SHP77 (cell line): ENCODE data around the gene GAS7.

Experiments used
- DNase-seq, 2 experiments: peaks; one replicate each; lab custom pipeline; 2025; lab: John Stamatoyannopoulos, UW

GAS7 gene

DNA sequence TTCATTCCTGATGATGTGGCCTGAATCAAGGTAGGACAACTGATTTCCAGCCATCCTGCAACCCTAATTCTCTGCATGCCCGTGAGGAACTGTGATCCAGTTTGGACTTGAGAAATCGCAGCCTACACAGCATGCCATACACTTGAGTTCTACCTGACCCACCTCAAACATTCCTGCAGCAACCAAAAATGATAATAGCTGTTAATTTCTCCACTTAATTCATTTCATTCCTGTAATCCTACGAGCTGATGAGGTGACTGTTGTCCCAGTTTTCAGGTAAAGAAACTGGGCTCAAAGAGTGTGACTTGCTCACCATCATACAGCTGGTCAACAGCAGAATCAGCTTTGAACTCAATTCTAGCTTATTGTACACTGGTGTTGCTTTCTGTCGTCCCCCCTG, 2.2 kb upstream of the GAS7 start:
- no peak for DNase-seq

DNA sequence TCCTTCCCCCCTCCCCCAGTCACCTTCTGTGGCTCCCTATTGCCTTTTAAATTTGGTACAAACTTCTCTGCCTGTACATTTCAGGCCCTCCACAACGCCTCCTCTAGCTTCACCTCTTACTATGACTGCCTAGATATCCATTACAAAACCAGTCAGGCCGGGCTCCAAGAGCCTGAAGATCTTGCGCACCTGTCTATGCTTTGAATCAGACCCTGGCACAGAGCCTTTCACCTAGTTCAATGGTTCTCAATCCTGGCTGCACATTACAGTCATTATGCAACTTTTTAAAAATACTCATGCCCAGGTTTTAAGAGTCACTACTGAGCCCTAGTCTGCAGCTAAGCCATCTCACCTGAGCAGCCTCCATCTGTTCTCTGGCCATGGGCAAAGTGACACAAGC, 1.6 kb upstream of the GAS7 start:
- no peak for DNase-seq

DNA sequence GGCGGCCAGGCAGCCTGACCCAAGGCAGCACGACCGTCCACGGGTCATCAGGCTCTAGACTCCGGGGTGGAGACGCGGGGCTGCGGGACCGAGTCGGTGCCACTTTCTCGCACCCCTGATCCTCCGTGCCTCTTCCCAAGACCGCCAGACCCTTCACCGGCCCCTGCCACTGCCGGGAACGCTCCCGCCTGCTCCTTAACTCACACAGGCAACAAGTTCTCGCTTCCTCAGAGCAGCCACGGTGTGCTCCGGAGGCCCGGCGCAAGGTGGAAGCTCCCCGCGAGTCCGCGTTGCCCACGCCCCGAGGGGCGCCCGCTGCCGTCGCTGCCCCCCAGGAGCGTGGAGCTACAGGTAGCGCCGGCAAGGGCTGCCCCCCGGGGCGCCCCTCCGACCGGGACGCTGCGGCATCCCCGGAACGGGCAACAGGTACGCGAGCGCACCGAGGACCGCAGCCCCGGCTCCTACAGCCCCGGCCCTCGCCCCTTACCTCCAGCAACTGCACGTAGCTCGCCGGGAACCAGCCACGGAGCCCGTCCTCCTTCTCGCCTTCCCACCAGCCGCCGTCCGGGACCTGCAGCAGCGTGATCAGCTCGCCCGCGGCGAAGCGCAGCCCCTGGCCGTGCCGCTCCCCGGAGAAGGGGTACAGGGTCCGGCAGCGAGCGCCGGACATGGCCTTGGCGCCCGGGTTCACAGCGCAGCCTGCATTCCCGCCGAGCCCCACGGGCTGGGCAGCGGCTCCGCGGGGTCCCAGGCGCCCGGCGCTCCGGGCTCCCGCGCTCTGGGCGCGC, 491 bp downstream of the GAS7 start:
- no peak for DNase-seq

DNA sequence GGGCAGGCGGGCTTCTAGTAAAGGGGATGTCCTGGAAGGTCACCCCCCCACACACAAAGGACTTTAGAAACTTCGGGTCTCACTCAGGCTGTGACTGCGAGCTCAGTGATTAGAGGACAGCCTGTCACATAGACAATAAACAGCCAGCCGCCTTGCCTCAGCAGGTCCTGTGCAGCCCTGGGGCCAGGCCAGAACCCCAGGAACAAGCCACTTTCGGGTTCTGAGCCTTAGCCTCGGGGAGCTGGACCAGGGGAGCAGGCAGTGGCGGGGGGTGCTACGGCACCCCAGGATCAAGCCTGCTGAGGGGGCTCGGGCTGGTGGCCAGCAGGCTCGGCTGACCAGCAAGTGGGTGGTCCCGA, 1.1 kb downstream of the GAS7 start:
- no peak for DNase-seq

DNA sequence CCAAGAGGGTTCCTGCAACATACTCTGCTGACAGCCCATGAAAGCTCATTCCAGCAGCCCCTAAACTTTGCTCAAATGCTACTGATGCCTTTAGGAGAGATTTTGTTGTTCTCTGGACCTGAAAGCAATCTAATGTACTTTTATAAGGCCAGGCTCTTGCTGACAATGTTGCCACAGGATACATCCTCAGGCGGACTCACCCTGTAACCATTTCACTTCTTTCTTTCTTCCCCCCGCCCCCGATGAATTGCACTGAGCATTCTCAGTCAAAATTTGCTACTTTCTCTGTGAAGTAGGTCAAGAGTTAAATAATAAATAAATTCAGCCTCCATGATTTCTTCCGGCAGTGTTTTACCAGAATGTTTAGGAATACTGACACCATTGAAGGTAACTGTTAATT, 1.5 kb downstream of the GAS7 start:
- DNase-seq: no peak

DNA sequence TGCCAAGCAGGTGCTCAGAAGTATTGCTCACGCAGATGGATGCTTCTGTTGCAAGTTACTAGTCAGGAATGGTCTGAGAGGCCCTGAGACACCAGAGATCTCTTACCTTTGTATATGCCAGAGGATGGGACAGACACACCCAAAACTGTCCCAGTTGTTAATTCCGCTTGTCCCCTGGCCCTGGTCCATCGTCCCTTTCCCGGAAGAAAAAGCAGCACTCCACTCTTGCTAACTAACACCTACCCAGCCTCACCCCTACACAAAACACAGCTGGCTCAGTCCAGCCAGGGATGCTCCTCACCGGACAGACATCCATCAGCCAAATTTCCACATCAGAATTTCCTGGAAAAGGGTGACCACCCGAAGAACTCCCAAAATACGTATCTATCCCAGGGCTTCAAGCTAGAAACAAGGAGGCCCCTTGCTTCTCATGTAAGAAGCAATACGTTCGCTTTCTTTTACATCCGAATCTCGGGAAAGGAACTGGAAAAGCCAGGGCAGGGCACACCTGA, 2.0 kb downstream of the GAS7 start:
- no peak for DNase-seq

DNA sequence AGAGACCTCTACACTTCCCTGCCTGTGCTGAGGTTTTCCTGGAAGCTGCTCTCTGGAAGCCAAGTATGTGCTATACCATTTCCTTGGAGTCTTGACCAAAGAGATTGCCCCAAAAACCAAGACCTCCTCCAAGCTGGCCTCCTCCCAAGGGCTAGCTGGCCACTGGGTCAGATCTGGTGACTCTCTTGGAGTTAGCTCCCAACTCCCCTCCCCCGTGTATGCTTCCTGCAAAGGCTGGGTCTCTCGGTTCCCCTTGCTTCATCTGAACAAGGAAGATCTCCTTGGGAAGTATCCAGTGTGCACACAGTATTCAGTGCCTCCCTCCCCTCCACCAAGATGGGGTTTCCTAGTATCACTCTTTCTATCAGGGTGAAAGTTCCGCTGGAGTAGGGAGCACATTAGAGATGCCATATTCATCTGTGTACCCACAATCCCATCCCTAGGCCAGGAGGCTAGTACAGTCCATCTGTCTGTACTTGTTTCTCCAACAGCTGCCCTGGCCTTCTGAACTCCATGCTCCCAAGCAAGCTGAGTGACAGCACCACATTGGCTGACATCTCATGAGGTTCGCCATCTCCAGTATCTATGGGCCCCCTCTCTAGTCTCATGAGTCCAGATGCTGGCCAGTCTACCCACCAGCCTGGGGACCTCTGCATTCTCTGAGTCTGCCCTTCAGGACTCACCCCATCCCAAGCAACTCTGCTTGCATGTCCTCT, 3.2 kb downstream of the GAS7 start:
- no peak for DNase-seq

DNA sequence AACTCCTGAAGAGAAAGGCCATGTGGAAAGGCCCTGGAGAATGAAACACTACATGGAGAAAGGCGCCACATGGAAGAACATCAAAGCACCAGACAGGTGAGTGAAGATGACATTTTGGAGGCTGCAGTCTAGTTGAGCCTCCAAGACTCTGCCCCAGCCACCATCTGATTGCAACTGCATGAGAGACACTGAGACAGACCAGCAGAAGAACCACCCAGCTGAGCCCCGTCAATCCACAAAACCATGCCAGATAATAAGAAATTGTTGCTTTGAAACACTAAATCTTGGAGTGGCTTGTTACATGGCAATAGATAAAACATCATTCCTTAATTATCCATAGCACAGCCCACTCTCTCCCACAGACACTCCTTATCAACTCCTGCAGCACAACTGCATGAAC, 4.8 kb downstream of the GAS7 start:
- DNase-seq: no peak

DNA sequence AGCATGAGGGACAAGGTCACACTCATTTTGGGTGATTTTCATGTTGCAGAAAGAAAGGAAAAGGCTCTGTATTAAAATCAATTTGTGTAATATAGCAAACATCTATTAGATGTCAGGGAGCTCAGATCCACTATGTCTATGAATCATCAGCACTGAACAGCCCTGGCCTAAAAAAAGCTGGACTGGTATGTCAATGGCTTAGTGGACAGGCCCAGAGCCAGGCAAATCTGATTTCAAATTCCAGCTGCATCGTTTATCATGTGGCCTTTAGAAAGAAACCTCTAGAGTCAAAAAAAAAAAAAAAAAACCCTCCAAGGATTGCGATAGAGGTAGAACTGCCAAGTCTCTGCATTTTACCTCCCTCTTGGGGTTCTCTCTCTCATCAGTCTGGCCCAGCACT, 5.4 kb downstream of the GAS7 start:
- DNase-seq: no peak

DNA sequence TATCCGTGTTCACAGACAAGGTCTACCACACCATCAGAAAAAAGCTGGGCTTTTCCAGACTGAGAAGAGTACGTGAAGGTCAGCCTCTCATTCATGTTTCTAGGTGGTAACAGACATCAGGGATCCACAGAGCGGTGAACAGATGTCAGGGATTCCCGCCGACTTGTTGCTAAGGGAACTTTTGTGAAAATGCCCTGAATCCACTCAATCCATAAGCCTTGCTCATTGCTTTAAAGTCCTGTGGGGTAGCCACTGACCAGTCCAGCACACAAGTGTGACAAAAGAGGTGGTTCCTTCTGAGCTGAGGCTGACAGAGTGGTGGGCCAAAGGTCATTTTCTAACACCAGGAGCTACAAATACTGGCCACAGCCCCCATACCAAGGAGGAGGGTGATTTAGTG, 5.9 kb downstream of the GAS7 start:
- DNase-seq: no peak

DNA sequence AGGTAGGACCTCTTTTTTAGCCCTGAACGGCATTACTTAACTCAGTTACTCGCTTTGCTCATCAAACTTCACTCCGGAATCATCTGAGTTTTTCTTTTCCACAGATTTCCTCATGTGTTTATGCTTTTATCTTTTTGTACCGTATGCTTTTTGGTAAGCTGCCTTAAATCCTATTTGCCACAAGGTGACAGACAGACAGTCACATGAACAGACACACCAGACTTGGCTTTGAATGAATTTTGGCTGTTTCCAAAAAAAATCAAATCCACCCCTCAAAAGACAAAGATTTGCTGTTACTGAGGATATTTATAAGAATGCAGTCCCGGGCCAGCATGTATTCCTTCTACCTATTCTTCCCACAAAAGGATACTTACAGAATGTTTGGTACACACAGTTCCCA, 10.9 kb downstream of the GAS7 start:
- DNase-seq: no peak

DNA sequence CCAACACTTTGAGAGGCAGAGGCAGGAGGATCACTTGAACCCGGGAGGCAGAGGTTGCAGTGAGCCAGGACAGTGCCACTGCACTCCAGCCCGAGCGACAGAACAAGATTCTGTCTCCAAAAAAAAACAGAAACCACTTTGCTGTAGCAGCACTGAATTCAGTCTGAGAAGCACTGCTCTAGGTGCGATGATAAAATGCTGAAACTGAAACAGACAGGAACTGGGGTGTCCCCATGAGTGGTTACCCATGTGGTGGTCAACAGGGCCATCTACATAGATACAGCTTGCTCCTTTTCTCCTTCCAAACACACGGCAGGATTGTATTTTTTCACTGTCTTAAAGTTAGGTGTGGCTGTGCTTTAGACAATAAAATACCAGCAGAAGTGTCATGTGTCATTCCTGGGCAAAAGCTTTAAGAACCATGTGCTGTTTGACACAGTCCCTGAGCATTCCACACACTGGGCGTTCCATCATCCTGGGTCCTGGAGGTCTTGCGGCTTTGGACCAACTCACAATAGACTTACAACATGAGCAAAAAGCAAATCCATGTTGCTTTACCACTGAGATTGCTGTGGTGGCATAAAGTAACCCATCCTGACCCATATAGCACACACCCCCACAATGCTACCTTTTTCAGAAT, 11.5 kb downstream of the GAS7 start:
- DNase-seq: no peak

DNA sequence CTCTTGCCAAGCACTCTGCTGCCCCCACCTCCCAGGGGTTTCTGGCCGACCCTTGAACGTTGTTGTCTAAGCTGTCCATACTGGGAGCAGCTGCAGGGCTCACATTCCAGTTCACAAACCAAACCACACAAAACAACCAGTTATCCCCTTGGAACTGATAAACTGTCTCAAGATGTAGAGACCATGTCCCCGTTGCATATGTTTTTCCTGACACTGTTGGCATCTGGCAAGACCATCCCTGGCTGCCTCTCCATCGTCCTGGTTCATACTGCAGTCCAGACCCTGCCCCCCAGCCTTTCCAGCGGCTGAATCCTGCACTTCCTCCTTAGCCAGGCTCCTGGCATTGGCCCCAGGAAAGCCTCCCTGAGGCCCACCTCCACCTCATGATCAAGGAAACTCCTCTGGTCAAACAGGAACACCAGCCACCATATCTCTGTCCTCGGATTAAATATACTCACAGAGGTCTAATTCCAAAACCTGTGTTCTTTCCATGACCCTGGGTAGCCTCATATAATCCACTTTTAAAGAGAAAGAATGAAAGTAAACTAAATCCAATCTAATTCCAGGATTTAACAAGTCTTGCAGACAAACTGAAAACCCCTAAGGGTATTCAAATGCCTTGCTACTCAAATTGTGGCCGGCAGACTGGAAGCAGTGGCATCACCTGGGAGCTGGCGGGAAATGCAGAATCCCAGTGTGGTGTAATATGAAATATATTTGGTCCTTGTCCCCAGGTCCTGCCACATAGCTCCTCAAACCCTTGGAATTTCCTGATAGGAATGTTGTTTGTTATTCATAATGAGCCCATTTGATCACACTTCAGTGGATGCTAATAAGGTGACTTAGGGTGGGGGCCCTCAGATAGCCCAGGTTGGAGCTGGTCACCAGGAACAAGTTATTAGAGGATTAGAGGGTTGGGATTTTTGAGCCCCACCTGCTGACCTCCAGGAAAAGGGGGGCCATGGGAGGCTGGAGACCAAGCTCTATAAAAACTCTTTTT, 14.2 kb downstream of the GAS7 start:
- no peak for DNase-seq

DNA sequence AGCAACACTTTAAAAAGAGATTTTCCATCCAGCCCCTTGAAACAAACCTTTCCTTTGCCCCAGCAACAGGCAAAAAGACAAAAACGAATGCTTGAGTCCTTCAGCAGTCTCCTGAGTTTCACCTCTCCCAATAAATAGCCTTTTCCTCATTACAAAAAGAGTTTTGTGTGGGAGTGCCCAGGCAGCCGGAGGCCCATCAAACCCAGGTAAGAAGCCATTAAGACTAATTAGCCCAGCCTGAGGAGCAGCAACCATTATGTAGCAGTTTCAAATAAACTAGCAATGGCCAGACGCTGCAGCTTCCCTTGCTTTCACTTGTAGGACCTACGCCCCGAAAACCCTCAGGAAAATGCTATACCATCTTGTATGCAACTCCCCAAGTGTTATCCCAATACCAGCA, 15.6 kb downstream of the GAS7 start:
- DNase-seq: no peak

DNA sequence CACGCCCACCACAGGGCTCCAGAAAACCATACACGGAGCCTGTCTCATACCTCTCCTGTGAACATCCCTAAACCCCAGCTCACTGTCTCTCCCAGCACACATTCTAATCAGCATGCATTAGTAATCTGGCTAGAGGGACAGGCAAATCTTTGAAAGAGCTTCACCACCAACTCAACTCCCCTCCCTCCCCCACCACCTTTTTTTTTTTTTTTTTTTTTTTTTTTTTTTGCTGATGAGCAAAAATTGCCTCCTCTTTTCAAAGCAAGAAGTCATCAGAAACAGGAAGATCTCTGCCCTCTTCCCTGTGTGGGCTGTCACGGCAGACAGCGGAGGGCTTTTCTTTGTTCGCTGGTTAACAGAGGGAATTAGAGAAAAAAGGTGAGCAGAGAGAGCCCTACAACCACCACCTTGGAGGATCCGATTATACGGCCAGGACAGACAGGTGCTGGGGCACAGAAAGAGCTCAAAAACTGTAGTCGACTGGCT, 19.9 kb downstream of the GAS7 start:
- no peak for DNase-seq

DNA sequence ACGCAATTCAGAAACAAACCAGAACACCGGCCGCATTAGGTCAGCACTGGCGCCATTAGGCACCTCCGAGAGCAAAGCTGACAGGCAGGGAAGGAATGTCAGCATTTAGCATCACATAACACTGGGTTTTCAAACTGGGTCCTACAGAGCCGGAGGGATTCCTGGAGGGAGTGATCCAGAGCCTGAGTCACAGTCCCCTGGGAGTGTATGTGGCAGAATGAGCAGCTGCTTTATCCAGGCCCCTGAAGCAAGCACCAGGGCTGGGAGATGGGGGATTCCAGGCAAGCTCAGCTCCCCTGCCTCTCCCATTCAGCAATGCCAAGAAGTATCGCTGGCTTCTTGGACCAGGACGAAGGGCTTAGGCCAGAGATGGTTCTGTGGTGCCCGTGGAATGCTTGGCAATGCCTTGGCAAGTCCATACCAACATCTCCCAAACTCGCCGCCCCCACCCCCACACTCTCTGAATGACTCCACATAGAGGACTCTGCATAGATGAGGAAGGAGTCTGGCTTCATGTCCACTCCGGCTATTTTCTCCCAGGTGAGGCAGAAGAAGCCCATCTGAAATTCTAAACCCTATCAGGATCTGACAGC, 20.4 kb downstream of the GAS7 start:
- no peak for DNase-seq

DNA sequence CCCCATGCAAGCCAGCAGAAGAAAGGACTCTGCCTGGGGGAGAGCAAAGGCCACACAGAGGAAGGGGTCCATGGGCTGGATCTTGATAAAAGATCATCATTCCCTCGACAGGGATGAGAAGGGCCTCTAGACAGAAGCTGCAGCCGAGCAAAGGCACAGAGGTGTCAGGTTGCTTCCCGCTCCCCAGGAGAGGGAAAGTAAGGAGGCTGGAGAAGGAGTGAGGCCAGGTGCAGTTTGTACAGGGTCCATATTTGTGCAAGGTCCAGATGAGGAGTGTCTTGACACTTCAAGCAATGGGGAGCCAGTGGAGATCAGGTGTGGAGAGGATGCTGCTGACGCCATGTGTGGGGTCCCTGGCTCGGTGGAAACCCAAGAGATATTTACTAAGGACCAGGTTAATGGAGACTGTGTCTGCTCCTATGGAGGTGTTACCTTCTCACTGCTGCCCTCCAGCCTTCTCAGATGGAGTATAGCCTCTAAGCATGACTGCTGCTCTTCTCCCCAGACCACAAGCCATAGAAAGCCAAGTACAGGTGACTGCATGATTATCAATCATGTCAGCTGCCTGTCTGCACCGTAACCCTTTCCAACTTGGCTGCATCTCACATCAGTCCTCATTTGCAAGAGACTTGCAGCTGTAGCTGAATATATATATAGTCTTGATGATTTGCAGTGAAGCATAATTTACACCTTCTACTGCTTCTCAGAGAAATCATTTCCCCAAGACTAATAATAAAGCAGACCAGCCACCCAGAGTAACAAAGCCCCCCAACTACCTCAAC, 21.1 kb downstream of the GAS7 start:
- no peak for DNase-seq

DNA sequence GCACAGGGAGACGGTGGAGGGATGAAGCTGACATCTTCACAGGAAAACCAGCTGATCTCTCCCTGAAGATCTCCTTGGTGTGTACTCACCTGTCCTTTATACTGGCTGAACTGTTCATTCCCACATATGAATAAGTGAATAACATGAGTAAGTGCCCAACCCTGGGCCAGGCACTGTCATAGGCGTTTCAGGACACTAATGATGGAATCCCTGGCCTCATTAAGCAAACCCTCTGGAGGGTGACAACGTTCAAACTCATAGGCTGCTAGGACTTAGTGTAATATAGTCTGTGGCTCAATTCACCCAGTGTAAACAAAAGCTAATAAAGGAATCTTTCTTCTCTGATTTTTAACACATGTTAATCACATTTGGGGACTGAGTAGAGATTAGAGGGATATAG, 24.5 kb downstream of the GAS7 start:
- no peak for DNase-seq

DNA sequence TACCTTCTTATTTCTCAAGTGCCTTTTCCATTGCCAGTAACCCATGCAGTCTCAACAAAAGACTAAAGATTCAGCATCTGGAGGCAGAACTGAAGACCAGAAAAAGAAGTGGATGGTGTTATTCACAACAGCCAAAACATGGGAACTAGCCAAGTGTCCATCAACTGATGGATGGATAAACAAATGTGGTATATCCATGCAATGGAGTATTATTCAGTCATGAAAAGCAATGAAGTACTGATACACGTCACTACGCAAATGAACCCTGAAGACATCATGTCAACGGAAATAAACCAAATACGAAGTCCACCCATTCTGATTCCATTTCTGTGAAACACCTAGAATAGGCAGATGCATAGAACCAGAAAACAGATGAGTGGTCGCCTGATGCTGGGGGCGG, 25.6 kb downstream of the GAS7 start:
- no peak for DNase-seq

DNA sequence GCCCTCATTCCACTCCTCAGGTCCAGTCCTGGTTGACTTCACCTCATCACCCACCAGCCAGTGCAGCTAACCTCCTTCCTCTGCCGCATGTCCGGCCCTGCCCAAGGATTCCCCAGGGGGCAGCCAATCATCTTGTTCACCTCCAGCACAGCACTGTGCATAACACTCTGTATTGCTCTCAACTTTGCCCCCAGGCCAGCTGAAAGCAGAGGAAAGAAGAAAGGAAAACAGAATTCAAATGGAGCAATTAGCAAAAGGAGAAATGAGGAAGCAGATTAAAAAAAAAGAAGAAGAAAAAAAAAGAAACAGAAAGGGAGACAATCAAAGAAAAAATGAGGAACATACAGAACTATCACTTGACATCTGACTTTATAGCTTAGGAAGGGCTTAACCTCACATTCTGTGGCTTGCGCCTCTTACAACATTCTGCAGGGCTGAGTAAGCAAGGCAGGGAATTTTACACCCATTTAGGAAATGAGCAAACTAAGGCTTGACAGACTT, 26.1 kb downstream of the GAS7 start:
- DNase-seq: no peak
